Body of pancreas (tissue), 4 donors: Measurements from ENCODE around the gene TNS4. TPM values are rescaled to one million over a fixed set of nuclear protein-coding genes. Genes with fewer than 3 reads are reported as not detected.

ENCODE experiments used
- ATAC-seq: fragments of 150-250 bp; one replicate; pipeline ENCODE4 v1.9.1; 2016
- DNase-seq, 4 donors: peaks; one replicate each; pipeline ENCODE4 v3.0.0-alpha.2; 2019
- H3K27ac ChIP-seq, 4 donors: fragments of 200-600 bp; sonication (generic); 1 replicate in 3 of 4; 2 replicates in 1 of 4; pipeline versions ENCODE4 v1.5.1 to v1.6.1; 2016 to 2019; ENCODE audit warnings: mild to moderate bottlenecking in 1 of 4, mixed read lengths in 1 of 4, moderate library complexity in 1 of 4
- H3K27me3 ChIP-seq, 2 donors: fragments of 200-600 bp; sonication (generic); one replicate each; pipeline ENCODE4 v1.6.0; 2016; ENCODE audit warnings: mild to moderate bottlenecking in 1 of 2
- H3K36me3 ChIP-seq, 2 donors: fragments of 200-600 bp; sonication (generic); replicated peaks in 1 of 2; 2 replicates each; pipeline ENCODE4 v1.5.1; 2016; ENCODE audit warnings: low read depth in 2 of 2; ENCODE audit not compliant: insufficient read depth in 1 of 2
- H3K4me1 ChIP-seq: fragments of 200-600 bp; sonication (generic); one replicate; pipeline ENCODE4 v1.6.0; 2016
- H3K4me3 ChIP-seq, 2 donors: fragments of 200-600 bp; sonication (generic); 1 replicate in 1 of 2; 2 replicates in 1 of 2; pipeline ENCODE4 v1.5.1; 2016 to 2019
- H3K9me3 ChIP-seq, 3 donors: fragments of 200-600 bp; sonication (generic); 1 replicate in 2 of 3; 2 replicates in 1 of 3; pipeline ENCODE4 v1.5.1; 2016
- POLR2A ChIP-seq, 3 donors: fragments of 450-650 bp; IDR thresholded peaks; one replicate each; pipeline ENCODE4 v1.6.1; 2016; ENCODE audit warnings: antibody characterized with exemption in 3 of 3, mild to moderate bottlenecking in 2 of 3
- WGBS, 2 donors: methylation state at CpG; one replicate each; pipeline ENCODE4 v1.1.5; 2017; 5-methylcytosine and 5-hydroxymethylcytosine counted together
- intact Hi-C: fragments of 100-400 bp; cut with DNase I; formaldehyde crosslinking; loops from one replicate; pipeline ENCODE4 v1.15.1; 2023
- total RNA-seq, 2 donors: library from RNA; depleted of rRNA; stranded (reverse); fragments of >200 nt; gene quantifications; one replicate each; pipeline ENCODE4 v1.1.0, GENCODE V29; 2016
- TF ChIP-seq, protein P1 (sequence below), 7 experiments: fragments of 450-650 bp in 4 of 7; fragments of 200-600 bp in 3 of 7; sonication (generic) in 3 of 7; IDR thresholded peaks; one replicate each; pipeline ENCODE4 v1.5.1; 2016 to 2019; ENCODE audit warnings: antibody characterized with exemption in 7 of 7

The TNS4 gene
- total RNA-seq, 2 donors from 2014 or later: not detected

DNA sequence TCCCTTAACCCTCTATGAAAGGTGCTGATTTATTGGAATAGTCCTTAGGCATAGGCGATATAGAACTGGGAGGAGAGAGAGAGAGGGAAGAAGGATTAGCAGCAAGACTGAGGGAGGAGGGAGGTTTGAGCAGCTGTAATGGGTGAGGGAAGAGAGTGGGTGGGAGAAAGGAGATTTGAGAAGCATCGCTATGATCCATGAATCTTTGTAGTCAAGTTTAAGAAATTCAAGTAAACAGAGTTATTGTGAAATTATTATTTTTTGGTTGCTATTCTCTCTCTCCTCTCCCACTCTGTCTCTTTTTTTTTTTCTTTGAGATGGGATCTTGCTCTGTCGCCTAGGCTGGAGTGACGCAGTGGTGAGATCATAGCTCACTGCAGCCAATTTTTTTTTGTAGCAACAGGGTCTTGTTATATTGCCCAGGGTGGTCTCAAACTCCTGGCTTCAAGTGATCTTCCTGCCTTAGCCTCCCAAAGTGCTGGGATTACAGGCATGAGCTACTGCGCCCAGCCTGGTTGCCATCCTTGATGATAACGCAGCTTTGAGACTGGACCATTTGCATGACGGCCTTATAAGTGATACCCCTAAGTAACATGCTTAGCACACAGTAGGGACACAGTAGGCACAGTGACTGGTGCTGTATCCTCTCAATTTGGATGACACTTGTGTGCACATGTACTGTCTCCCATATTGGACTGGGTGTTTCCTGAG is 21.0 kb upstream of the TNS4 start:
- intact Hi-C loops: no loop called here
- Histone ChIP-seq H3K27ac (no peak overlapping the region), H3K27me3 (no peaks in the 10 kb centered on the region), H3K4me1 (no peaks in the 10 kb centered on the region), H3K9me3 (no peaks in the 10 kb centered on the region), H3K36me3 (no peaks in the 10 kb centered on the region), H3K4me3 (no peak overlapping the region)
- no peak for TF ChIP-seq POLR2A (IDR thresholded peaks at IDR 0.05)
- TF ChIP-seq, protein P1, sequence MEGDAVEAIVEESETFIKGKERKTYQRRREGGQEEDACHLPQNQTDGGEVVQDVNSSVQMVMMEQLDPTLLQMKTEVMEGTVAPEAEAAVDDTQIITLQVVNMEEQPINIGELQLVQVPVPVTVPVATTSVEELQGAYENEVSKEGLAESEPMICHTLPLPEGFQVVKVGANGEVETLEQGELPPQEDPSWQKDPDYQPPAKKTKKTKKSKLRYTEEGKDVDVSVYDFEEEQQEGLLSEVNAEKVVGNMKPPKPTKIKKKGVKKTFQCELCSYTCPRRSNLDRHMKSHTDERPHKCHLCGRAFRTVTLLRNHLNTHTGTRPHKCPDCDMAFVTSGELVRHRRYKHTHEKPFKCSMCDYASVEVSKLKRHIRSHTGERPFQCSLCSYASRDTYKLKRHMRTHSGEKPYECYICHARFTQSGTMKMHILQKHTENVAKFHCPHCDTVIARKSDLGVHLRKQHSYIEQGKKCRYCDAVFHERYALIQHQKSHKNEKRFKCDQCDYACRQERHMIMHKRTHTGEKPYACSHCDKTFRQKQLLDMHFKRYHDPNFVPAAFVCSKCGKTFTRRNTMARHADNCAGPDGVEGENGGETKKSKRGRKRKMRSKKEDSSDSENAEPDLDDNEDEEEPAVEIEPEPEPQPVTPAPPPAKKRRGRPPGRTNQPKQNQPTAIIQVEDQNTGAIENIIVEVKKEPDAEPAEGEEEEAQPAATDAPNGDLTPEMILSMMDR (IDR thresholded peaks at IDR 0.05): no peak
- ATAC-seq: peak; percentile 22
- 77 to 82% methylated on average over 6 to 7 of the region's 7 CpGs for WGBS, 2 donors
- DNase-seq: no peak

DNA sequence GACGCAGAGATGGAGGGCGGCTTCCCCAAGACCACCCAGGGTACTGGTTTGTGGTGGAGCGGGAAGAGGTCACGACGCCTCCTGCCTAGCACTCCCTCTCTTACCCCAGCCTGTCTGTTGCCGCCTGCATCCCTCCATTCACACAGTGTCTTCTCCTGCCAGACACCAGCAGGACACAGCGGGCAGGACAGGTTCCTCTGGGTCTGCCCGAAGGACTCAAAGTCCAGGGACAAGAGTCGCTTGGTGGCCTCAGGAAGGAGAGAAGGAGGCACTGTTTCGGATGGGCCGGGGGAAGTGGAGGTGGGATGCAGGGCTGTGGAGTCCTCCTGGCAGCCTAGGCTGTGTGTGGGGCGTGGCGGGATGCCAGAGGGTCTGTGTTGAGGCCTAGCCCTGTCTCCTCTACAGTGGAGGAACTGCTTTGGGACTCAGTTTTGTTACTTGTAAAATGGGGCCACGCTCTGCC is 19.6 kb upstream of the TNS4 start:
- H3K27ac ChIP-seq: no peak overlapping the region
- DNase-seq (no peak), ATAC-seq (no peak)
- no peaks in the 10 kb centered on the region for H3K27me3 ChIP-seq
- H3K4me1 ChIP-seq: no peaks in the 10 kb centered on the region
- H3K9me3 ChIP-seq: no peaks in the 10 kb centered on the region
- TF ChIP-seq, protein P1 (IDR thresholded peaks at IDR 0.05): no peak
- no peak for TF ChIP-seq POLR2A (IDR thresholded peaks at IDR 0.05)
- H3K4me3 ChIP-seq: no peak overlapping the region
- H3K36me3 ChIP-seq: no peaks in the 10 kb centered on the region
- 79 to 84% methylated on average over 12 to 14 of the region's 14 CpGs for WGBS, 2 donors
- intact Hi-C loops: no loop called here

DNA sequence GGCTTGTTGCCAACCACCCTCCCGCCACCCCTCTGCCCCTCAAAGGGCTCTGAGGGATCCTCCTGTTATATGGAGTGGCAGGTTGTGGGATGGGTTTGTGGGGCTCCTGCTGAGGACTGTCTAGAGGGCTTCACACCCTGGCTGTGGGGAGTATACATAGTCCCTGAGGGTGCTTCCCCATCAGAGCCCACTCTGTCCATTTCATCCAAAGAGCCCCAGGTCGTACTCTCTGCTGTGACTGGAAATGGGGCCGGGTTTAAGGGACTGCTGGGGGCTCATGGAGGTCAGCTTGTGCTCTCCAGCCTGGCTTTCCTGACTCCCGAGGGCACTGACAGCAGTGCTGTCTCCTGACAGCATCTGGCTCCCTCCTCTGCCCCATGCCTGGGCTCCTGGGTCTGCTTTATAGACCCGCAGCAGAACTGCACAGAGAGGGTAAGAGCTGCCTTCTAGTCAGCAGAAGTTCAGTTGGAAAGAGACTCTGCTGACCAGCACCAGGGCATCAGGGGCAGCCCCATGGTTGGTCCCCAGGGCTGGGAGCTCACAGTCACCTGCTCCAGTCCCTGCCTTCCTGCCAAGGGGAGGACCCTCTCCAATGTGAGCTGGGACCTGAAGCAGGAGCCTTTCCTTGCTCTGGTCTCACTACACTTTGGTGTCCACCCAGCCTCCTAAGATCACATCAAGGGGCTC is 17.8 kb upstream of the TNS4 start:
- TF ChIP-seq, protein P1 (IDR thresholded peaks at IDR 0.05): no peak
- no peak for TF ChIP-seq POLR2A (IDR thresholded peaks at IDR 0.05)

DNA sequence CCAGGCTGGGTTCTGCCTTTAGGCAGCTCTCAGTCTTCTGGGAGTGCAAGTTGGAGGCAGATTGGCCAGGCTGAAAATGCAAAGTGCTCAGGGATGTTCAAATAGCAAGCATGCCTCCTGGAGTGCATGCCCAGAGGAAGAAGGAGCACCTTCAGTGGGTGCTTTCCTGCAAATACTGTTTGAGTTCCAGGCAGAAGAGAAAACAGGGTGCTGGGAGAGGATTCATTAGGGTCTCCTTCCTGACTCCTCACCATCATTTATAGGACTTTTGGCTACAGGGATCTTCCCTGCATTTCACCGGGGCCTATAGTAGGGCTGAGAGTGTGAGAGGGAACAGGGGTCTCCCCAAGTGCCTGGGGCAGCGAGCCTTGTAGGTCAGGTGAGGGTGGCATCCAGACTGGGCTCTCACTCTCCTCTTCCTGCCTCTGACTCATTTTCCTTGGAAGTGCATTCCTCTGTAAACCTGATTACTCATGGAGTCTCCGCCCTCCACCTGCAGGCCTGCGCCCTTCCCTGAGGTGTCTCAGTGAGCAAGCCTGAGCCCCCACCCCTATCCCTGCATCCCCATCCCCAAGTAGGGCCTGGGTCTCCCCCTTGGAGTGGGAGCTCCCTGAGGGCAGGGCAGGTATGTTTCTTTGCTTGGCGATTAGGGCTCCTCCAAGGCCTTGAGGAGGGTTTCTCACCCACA is 17.1 kb upstream of the TNS4 start:
- H3K4me3 ChIP-seq: no peak overlapping the region
- no peak for ATAC-seq
- intact Hi-C loops: no loop called here
- H3K4me1 ChIP-seq: no peaks in the 10 kb centered on the region
- DNase-seq: no peak
- no peaks in the 10 kb centered on the region for H3K27me3 ChIP-seq
- WGBS, 2 donors: 79 to 84% methylated on average over 4 to 5 of the region's 5 CpGs
- H3K27ac ChIP-seq: no peak overlapping the region
- TF ChIP-seq, protein P1 (IDR thresholded peaks at IDR 0.05): no peak
- TF ChIP-seq POLR2A (IDR thresholded peaks at IDR 0.05): no peak
- H3K9me3 ChIP-seq: no peaks in the 10 kb centered on the region
- no peaks in the 10 kb centered on the region for H3K36me3 ChIP-seq

More for the DNA sequence above, 17.8 kb upstream of the TNS4 start:
- ATAC-seq: no peak
- intact Hi-C loops: no loop called here
- DNase-seq: no peak
- H3K27me3 ChIP-seq: no peaks in the 10 kb centered on the region
- H3K4me3 ChIP-seq: no peak overlapping the region
- no peaks in the 10 kb centered on the region for H3K9me3 ChIP-seq
- H3K36me3 ChIP-seq: no peaks in the 10 kb centered on the region
- no peaks in the 10 kb centered on the region for H3K4me1 ChIP-seq
- 63 to 73% methylated on average over 4 to 5 of the region's 5 CpGs for WGBS, 2 donors
- no peak overlapping the region for H3K27ac ChIP-seq
